Activated naive CD4-positive, alpha-beta T cell treated with anti-CD3 and anti-CD28 coated beads, Interleukin-2, amount 50 U/mL, for 72 hours (primary cell): ENCODE results near the gene KIF16B. TPM values are rescaled to one million over a fixed set of nuclear protein-coding genes. Genes with fewer than 3 reads are reported as not detected.

Experiments
- ATAC-seq, 2 donors: fragments of 150-1000 bp; cut with Tn5 transposase; 2 replicates each; pipeline ENCODE4 v1.10.0; 2021; ENCODE audit warnings: mild to moderate bottlenecking in 2 of 2, moderate library complexity in 2 of 2
- DNase-seq, 2 donors: peaks; one replicate each; pipeline ENCODE4 v3.0.0; 2021 to 2022; ENCODE audit warnings: low spot score in 2 of 2
- H3K27ac Mint-ChIP-seq, 2 donors: one replicate each; pipeline ENCODE4 v1.8.0; 2022; ENCODE audit warnings: mild to moderate bottlenecking in 2 of 2, mixed read lengths in 2 of 2
- H3K36me3 Mint-ChIP-seq, 2 donors: one replicate each; pipeline ENCODE4 v1.8.0; 2022; ENCODE audit warnings: mixed read lengths in 2 of 2
- H3K9me3 Mint-ChIP-seq, 2 donors: one replicate each; pipeline ENCODE4 v1.8.0; 2022; ENCODE audit warnings: mixed read lengths in 2 of 2
- total RNA-seq, 2 donors: library from RNA; stranded (reverse); gene quantifications; one replicate each; pipeline ENCODE4 v1.2.3, GENCODE V29; 2022

Gene KIF16B
- total RNA-seq, 2 donors from 2014 or later: 8.3 to 8.9 TPM

GRCh38 chr20:16417001-16417400 lies 156.2 kb downstream of the KIF16B start:
- H3K27ac Mint-ChIP-seq: no peak overlapping the region
- peaks cover 2 to 3% of the 10 kb centered on the region in 2 donors for H3K9me3 Mint-ChIP-seq
- ATAC-seq (no peak), DNase-seq (no peak)
- peaks cover 4 to 19% of the 10 kb centered on the region in 2 donors for H3K36me3 Mint-ChIP-seq

DNA sequence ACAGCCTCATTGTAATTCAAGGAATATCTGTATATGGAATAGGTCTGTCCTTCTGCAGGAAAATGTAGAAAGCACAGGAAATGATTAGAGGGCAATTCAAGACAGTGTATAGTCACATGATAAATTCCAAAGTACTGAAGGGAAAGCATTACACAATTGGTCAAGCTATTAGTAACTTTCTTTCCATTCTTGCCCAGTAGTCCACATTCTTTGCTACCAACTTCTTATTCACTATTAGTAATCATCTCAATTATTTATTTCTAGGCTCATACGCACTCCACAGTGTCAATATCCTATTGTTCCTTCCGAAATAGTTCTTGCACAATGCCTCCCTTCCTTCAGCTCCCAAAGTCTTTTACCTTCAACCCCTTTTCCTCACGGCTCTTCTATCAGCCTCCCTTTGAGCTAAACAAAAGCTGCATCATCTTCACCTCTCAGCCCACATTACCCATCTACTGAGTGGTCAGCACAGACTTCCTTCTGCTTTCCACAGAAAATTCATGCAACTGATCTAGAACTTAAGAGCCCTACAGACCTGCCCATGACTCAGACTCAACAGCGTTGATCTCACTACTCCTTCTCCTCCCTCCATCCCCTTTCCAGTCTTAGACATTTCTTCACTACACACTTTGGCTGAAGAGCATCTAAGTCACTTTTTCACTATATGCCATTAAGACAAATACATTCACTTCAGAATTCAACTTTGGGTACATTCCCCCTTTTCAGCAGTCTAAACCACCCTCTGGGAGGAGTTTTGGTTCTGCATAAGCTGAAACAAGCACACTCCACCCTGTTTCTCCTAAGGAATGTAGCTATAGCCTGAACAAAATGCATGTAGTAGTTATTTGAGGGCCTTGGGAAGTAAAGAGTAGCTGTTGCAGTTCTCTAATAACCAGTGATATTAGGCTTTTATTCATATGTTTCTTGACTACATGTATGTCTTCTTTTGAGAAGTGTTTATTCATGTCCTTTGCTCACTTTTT lies 157.9 kb downstream of the KIF16B start:
- Mint-ChIP-seq H3K9me3 (peaks cover 10 to 11% of the 10 kb centered on the region in 2 donors), H3K27ac (no peak overlapping the region), H3K36me3 (peaks cover 8 to 28% of the 10 kb centered on the region in 2 donors)
- DNase-seq (no peak), ATAC-seq (no peak)

DNA sequence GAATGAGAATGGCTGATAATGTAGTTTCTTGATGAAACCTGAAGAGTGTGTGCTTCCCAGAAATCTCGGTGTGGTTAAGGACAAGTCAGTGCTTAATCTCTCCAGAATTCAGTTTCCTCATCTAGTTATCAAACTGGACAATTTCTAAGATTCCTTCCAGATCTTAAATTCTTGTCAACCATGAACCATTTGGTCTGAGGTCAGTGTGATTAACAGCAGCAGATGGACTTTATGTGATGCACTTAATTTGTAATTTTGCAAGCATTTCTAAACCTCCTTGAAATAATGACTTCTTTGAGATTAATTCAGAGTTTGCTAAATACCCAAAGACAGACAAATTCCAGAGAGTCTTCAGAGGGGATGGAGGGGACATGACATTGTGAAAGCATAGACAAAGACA lies 160.3 kb downstream of the KIF16B start:
- H3K36me3 Mint-ChIP-seq: peaks cover 8 to 37% of the 10 kb centered on the region in 2 donors
- peaks cover 10 to 11% of the 10 kb centered on the region in 2 donors for H3K9me3 Mint-ChIP-seq
- no peak overlapping the region for H3K27ac Mint-ChIP-seq
- ATAC-seq (no peak), DNase-seq (no peak)

DNA sequence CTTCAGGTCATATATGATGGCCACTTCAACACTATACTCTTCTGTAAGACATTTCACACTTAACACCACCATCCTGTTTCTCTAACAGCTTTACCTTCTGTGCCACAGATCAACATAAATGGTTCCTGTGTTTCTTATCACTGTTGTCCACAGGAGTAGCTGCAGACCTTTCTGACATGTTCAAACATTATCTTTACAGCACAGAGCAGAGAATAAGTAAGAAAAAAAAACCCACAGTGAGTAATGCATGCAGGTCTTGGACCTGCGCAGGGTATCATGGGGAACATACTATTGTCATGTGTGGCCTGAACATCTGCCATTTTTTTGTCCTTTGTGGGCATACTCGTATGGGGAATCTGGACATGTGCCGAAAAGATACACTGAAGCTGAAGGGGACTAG lies 161.9 kb downstream of the KIF16B start:
- H3K9me3 Mint-ChIP-seq: peaks cover 10 to 11% of the 10 kb centered on the region in 2 donors
- peaks cover 8 to 38% of the 10 kb centered on the region in 2 donors for H3K36me3 Mint-ChIP-seq
- ATAC-seq (no peak), DNase-seq (no peak)
- no peak overlapping the region for H3K27ac Mint-ChIP-seq

- ATAC-seq (no peak), DNase-seq (no peak)
- H3K36me3 Mint-ChIP-seq: peaks cover 8 to 34% of the 10 kb centered on the region in 2 donors
- peaks cover 10 to 11% of the 10 kb centered on the region in 2 donors for H3K9me3 Mint-ChIP-seq
- no peak overlapping the region for H3K27ac Mint-ChIP-seq
These were observed 162.6 kb downstream of the KIF16B start for GRCh38 chr20:16410626-16411025.

DNA sequence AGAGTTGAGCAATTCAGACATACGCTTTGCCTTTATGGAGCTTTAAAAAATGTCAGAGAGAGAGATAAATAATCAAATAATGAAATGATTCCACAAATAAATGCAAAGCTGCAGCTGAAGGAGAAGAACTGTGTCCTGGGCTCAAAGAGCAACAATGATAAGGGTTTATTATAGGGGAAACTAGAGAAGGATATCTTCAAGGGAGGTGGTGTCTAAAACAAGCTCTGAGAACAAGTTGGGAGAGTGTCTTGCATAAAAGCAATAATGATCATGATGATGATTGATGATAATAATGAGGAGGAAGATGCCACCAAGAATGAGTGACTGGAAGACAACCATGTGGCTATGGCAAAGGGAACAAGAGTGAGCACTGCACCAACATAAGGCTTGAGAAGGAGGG lies 164.3 kb downstream of the KIF16B start:
- ATAC-seq: no peak
- H3K36me3 Mint-ChIP-seq: peaks cover 8 to 29% of the 10 kb centered on the region in 2 donors
- DNase-seq: no peak
- H3K9me3 Mint-ChIP-seq: peaks cover 10 to 11% of the 10 kb centered on the region in 2 donors
- H3K27ac Mint-ChIP-seq: no peak overlapping the region

- Mint-ChIP-seq H3K36me3 (peaks cover 8 to 29% of the 10 kb centered on the region in 2 donors), H3K27ac (no peak overlapping the region), H3K9me3 (peaks cover 10 to 11% of the 10 kb centered on the region in 2 donors)
- ATAC-seq (no peak), DNase-seq (no peak)
These were observed 165.8 kb downstream of the KIF16B start for GRCh38 chr20:16407251-16408067.

DNA sequence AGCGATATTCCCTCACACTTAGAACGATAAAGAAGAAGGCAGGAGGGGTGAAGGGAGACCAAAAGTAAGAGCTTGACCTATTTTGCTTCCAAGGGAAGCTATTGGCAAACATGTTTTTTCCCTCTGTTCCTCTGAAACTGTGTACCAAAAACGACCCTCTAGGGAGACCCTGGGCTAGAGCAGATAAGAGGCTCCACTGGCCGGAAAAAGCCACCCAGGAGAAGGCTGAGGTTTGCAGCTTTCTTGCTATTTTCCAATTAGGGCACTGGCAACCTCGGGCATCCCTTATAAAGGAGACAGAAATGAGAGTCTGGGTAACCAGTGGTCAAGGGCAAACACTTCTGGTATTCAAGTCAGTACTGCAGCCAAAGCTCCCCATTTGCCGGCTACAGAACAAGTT lies 168.0 kb downstream of the KIF16B start:
- DNase-seq: no peak
- H3K27ac Mint-ChIP-seq: no peak overlapping the region
- ATAC-seq: no peak

DNA sequence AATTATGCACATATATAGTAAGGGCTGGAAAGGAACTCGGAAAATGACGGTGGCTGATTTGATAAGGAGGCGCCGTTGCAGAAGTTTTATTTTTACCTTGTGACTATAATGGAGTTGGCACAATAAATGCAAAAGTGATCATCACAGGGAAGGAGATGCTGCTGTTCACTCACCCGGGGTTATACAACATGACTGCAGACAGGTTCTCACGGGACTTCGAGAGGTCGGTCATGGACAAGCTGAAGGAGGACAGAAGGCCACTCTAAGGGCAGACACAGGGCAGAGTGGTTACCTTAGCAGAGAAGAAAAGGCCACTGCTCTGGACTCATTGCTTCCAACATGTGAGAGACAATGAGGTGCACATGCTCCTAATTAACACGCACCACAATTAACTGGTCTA lies 168.6 kb downstream of the KIF16B start:
- ATAC-seq (no peak), DNase-seq (no peak)
- no peak overlapping the region for H3K27ac Mint-ChIP-seq
- H3K9me3 Mint-ChIP-seq: no peaks in the 10 kb centered on the region
- peaks cover 0 to 17% of the 10 kb centered on the region in 2 donors for H3K36me3 Mint-ChIP-seq

More for the DNA sequence above, 168.0 kb downstream of the KIF16B start:
- no peaks in the 10 kb centered on the region for H3K9me3 Mint-ChIP-seq
- H3K36me3 Mint-ChIP-seq: peaks cover 0 to 17% of the 10 kb centered on the region in 2 donors

DNA sequence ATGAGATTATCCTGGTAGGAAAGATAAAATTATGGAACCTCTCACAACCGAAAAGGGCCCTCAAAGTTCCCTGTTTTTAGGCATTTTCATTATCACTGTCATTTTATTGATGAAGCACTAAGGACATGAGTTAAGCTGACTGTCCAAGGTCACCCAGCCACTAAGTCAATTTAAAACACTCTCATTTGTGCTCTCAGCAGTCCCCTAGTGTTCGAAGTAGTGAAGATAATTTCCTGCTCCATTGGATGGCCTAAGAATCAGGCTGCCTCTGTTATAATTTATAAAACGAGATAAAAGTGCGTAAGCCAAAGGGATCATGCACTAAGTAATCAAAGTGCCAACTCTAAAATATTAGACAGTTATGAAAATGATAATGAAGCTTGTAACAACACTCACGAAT lies 169.1 kb downstream of the KIF16B start:
- ATAC-seq (no peak), DNase-seq (no peak)
- Mint-ChIP-seq H3K27ac (no peak overlapping the region), H3K36me3 (peaks cover 0 to 13% of the 10 kb centered on the region in 2 donors), H3K9me3 (no peaks in the 10 kb centered on the region)

- Mint-ChIP-seq H3K36me3 (no peaks in the 10 kb centered on the region), H3K9me3 (no peaks in the 10 kb centered on the region), H3K27ac (no peak overlapping the region)
- ATAC-seq: no peak
- no peak for DNase-seq
These were observed 173.0 kb downstream of the KIF16B start for GRCh38 chr20:16400234-16400633.

GRCh38 chr20:16399801-16400200 lies 173.4 kb downstream of the KIF16B start:
- H3K27ac Mint-ChIP-seq: no peak overlapping the region
- H3K9me3 Mint-ChIP-seq: no peaks in the 10 kb centered on the region
- H3K36me3 Mint-ChIP-seq: no peaks in the 10 kb centered on the region
- ATAC-seq: no peak
- DNase-seq: no peak

- Mint-ChIP-seq H3K36me3 (peaks cover 0 to 5% of the 10 kb centered on the region in 2 donors), H3K9me3 (no peaks in the 10 kb centered on the region), H3K27ac (no peak overlapping the region)
- no peak for DNase-seq
- ATAC-seq: no peak
These were observed 176.2 kb downstream of the KIF16B start for GRCh38 chr20:16397086-16397485.

- peaks cover 0 to 15% of the 10 kb centered on the region in 2 donors for H3K36me3 Mint-ChIP-seq
- ATAC-seq (no peak), DNase-seq (no peak)
- no peak overlapping the region for H3K27ac Mint-ChIP-seq
- H3K9me3 Mint-ChIP-seq: no peaks in the 10 kb centered on the region
These were observed 177.9 kb downstream of the KIF16B start for GRCh38 chr20:16395366-16395765.

- ATAC-seq (no peak), DNase-seq (no peak)
- H3K27ac Mint-ChIP-seq: no peak overlapping the region
- no peaks in the 10 kb centered on the region for H3K9me3 Mint-ChIP-seq
- peaks cover 0 to 15% of the 10 kb centered on the region in 2 donors for H3K36me3 Mint-ChIP-seq
These were observed 178.5 kb downstream of the KIF16B start for GRCh38 chr20:16394784-16395183.

DNA sequence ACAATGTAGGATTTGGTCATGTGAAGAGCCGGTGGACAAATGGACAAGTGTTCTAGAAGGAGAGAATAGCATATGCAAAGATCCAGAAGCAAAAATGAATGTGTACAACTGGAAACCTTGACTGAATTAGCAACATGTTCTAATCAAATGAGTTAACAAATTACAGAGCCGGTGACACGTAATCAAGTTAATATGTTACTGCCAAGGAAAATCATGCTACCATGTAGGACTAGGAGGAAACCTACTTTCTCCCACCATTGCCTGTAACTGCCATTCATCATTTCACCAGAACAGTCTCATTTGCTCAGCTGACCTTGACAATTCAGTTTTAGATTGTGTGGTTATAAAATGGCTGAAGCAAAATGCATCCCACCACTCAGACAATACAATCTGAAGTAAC lies 179.4 kb downstream of the KIF16B start:
- DNase-seq: no peak

GRCh38 chr20:16393297-16393696 lies 180.0 kb downstream of the KIF16B start:
- no peak for DNase-seq
- H3K27ac Mint-ChIP-seq: no peak overlapping the region
- peaks cover 0 to 15% of the 10 kb centered on the region in 2 donors for H3K36me3 Mint-ChIP-seq
- H3K9me3 Mint-ChIP-seq: no peaks in the 10 kb centered on the region
- ATAC-seq: no peak

More for the DNA sequence above, 179.4 kb downstream of the KIF16B start:
- Mint-ChIP-seq H3K9me3 (no peaks in the 10 kb centered on the region), H3K36me3 (peaks cover 0 to 15% of the 10 kb centered on the region in 2 donors), H3K27ac (no peak overlapping the region)
- no peak for ATAC-seq
